Skeletal muscle satellite cell (primary cell): ENCODE results near the gene GSTCD.
"Not testable (repeated sequence)": the region's sequence is repeated elsewhere in the genome, so short reads cannot be mapped to it uniquely, and the experiment has no call there.

Source experiments
- H3K27me3 ChIP-seq: 2 replicates; pipeline ENCODE4 v1.7.0; 2013; ENCODE audit warnings: low read length; ENCODE audit not compliant: control insufficient read depth, insufficient read depth
- H3K36me3 ChIP-seq: 2 replicates; pipeline ENCODE4 v1.7.0; 2013; ENCODE audit warnings: mild to moderate bottlenecking, control low read depth, low read length; ENCODE audit not compliant: insufficient read depth
- H3K4me1 ChIP-seq: 2 replicates; pipeline ENCODE4 v1.7.0; 2013; ENCODE audit warnings: low read length; ENCODE audit not compliant: control insufficient read depth, insufficient read depth
- H3K4me2 ChIP-seq: 2 replicates; pipeline ENCODE4 v1.7.0; 2013; ENCODE audit warnings: mild to moderate bottlenecking, low read length
- H3K4me3 ChIP-seq: 2 replicates; pipeline ENCODE4 v1.7.0; 2013; ENCODE audit warnings: low read length
- H3K9ac ChIP-seq: 2 replicates; pipeline ENCODE4 v1.7.0; 2013; ENCODE audit warnings: mild to moderate bottlenecking, low read depth, low read length, moderate library complexity
- H3K9me3 ChIP-seq: replicated peaks from 2 replicates; pipeline ENCODE4 v1.7.0; 2013; ENCODE audit warnings: mild to moderate bottlenecking, control low read depth, low read length

GSTCD gene

DNA sequence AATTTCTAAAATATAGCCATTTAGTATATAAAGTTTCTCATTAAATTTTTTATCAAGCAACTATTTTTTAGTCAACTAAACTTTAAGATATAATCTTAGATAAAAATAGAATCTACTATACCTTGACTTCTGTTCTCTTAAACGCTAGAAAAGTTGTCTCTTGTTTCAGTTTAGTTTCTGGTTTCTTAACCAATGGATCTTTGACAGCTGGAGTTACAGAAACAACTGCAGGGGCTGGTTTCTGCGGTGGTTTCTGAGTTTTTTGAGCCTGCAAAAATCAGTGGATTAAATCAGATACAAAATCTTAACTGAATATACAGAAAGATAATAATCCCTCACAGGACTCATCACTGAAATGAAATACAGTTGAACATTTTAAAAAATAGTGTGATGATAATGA lies 22.0 kb upstream of the GSTCD start:
- H3K4me2 ChIP-seq = no peak overlapping the region
- H3K9ac ChIP-seq = no peak overlapping the region
- no peaks in the 10 kb centered on the region for H3K4me1 ChIP-seq
- no peaks in the 10 kb centered on the region for H3K27me3 ChIP-seq
- no peaks in the 10 kb centered on the region for H3K9me3 ChIP-seq
- H3K4me3 ChIP-seq = no peak overlapping the region
- peaks cover 53% of the 10 kb centered on the region for H3K36me3 ChIP-seq

DNA sequence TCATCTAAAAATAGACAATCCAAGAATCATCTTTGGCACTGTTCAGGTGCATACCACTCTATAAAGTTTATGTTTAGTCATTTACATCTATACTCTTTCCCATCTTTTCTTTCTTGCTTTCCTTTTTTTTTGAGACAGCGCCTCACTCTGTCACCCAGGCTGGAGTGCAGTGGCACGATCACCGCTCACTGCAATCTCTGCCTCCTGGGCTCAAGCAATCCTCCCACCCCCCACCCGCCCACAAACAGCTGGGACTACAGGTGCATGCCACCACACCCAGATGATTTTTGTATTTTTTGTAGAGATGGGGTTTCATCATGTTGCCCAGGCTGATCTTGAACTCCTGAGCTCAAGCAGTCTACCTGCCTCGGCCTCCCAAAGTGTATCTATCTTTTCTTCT lies 13.8 kb upstream of the GSTCD start:
- H3K9ac ChIP-seq, H3K4me2 ChIP-seq, H3K27me3 ChIP-seq, H3K4me1 ChIP-seq, H3K4me3 ChIP-seq, H3K9me3 ChIP-seq: not testable (repeated sequence)
- H3K36me3 ChIP-seq = peaks cover 41% of the 10 kb centered on the region

DNA sequence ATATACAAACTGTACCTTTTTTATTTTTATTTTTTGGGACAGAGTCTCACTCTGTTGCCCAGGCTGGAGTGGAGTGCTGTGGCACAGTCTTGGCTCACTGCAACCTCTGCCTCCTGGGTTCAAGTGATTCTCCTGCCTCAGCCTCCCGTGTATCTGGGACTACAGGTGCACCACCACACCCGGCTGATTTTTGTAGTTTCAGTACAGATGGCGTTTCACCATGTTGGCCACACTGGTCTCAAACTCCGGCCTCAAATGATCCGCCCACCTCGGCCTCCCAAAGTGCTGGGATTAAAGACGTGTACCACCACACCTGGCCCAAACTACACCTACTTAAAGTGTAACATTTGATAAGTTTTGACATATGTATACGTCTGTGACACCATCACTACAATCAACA lies 12.8 kb upstream of the GSTCD start:
- peaks cover 41% of the 10 kb centered on the region for H3K36me3 ChIP-seq
- H3K4me3 ChIP-seq, H3K9me3 ChIP-seq, H3K9ac ChIP-seq, H3K27me3 ChIP-seq, H3K4me1 ChIP-seq, H3K4me2 ChIP-seq: not testable (repeated sequence)

DNA sequence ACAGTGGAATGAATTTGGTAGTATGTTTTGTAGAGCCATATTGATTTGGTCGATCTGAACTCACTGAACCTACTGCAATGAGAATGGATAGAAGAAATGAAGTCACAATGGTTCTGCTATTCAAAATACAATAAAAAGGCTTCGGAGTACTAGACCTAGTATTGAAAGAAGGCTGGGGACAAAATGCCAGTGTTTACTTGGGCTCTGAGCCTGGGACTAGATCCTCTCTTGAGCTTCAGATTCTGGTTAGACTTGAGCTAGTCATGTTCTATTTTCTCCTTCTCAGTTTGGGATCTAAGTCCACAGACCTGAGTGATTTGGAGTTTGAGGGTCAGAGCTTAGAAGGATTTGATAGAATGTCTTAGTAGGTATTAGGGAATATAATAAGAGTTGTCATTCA lies 10.0 kb upstream of the GSTCD start:
- no peak overlapping the region for H3K4me3 ChIP-seq
- no peak overlapping the region for H3K9ac ChIP-seq
- H3K4me1 ChIP-seq = no peaks in the 10 kb centered on the region
- H3K4me2 ChIP-seq = no peak overlapping the region
- H3K9me3 ChIP-seq = no peaks in the 10 kb centered on the region
- H3K36me3 ChIP-seq = peaks cover 22% of the 10 kb centered on the region
- no peaks in the 10 kb centered on the region for H3K27me3 ChIP-seq

DNA sequence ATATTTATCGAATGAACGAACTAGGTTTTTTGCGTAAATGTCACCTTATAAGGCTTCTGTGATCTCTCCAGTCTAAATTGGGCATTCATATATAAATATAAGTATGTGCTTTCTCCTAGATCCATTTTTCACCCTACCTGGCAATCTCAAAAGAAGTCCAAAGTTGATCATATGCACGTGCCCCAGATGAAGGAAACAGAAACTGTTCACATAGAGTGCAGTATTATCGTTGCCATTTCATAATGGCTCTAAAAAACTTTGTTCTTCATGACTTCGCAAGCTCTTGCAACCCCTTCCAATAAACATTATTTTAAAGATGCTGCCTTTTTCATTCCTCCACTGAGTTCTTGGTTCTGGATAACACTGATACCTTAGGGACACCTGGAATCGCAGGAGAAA lies 803 bp upstream of the GSTCD start:
- peak overlapping the region; percentile 95 for H3K4me3 ChIP-seq
- H3K9me3 ChIP-seq = no peaks in the 10 kb centered on the region
- peak overlapping the region; percentile 95 for H3K9ac ChIP-seq
- peaks cover 14% of the 10 kb centered on the region for H3K4me1 ChIP-seq
- H3K4me2 ChIP-seq = peak overlapping the region; percentile 90
- no peaks in the 10 kb centered on the region for H3K27me3 ChIP-seq
- peaks cover 5% of the 10 kb centered on the region for H3K36me3 ChIP-seq

DNA sequence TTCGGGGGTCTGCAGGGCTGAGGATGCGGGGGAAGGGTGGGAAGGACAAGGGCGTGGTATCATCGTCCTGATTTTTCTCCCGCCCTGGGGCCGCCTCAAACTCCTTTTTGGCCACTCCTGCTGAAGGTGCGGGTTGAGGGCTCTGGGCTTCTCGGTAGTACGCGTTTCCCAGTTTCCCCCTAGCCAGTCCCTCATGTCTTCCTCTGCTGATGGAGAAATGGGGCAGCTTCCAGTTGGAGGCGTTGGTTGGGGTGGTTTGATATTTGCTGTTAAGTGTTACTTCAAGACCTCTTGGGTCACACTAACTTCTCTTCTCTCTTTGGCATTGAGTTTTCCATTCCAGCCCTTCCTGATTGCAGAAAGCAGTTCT lies 482 bp downstream of the GSTCD start:
- Histone ChIP-seq H3K9me3 (no peaks in the 10 kb centered on the region), H3K4me2 (peak overlapping the region; percentile 87), H3K4me1 (peaks cover 26% of the 10 kb centered on the region), H3K27me3 (no peaks in the 10 kb centered on the region), H3K4me3 (peak overlapping the region; percentile 95), H3K9ac (peak overlapping the region; percentile 95), H3K36me3 (no peaks in the 10 kb centered on the region)

DNA sequence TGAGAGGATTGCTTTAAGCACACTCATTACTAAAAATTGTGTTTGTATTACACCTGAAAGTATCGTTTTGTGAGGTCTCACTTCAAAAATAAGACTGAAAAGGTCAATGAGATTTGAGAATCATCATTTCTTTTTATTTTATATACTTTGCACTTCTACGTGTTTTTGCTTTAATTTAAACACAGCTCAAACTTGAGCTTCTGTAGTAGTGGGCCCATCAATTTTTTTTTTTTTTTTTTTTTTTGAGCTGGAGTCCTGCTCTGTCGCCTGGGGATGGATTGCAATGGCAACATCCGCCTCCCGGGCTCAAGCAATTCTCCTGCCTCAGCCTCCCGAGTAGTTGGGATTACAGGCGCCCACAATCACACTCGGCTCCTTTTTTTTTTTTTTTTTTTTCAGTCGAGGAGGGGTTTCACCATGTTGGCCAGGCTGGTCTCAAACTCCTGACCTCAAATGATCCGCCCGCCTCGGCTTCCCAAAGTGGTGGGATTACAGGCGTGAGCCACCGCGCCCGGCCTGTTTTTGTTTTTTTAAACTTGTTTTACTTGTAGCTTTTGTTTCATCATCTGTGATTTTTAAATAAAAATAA lies 1.5 kb downstream of the GSTCD start:
- H3K4me3 ChIP-seq = peak overlapping the region; percentile 95
- H3K4me2 ChIP-seq = peak overlapping the region; percentile 87
- peak overlapping the region; percentile 95 for H3K9ac ChIP-seq
- H3K9me3 ChIP-seq = no peaks in the 10 kb centered on the region
- no peaks in the 10 kb centered on the region for H3K36me3 ChIP-seq
- H3K27me3 ChIP-seq = no peaks in the 10 kb centered on the region
- peaks cover 36% of the 10 kb centered on the region for H3K4me1 ChIP-seq

DNA sequence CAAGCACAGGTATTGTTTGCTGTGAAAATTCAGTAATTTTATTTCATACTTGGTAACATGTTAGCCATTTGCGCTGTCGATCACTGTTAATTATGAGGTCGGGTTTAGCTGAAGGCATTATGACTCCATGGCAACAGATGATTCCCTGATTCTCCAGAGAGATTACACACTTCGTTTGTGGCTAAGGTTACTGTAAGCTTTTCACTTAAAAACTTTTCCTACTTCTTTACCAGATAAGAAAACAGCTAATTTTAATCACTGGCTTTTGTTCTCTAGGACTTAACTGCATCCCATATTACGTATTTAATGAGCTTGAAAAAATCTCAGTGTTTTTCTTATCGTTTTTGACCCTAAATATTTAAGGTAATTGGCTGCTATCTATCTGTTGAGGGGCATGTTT lies 2.1 kb downstream of the GSTCD start:
- H3K9ac ChIP-seq = peak overlapping the region; percentile 2
- no peaks in the 10 kb centered on the region for H3K36me3 ChIP-seq
- H3K27me3 ChIP-seq = no peaks in the 10 kb centered on the region
- no peaks in the 10 kb centered on the region for H3K9me3 ChIP-seq
- peak overlapping the region; percentile 87 for H3K4me2 ChIP-seq
- peak overlapping the region; percentile 30 for H3K4me3 ChIP-seq
- H3K4me1 ChIP-seq = peaks cover 36% of the 10 kb centered on the region

DNA sequence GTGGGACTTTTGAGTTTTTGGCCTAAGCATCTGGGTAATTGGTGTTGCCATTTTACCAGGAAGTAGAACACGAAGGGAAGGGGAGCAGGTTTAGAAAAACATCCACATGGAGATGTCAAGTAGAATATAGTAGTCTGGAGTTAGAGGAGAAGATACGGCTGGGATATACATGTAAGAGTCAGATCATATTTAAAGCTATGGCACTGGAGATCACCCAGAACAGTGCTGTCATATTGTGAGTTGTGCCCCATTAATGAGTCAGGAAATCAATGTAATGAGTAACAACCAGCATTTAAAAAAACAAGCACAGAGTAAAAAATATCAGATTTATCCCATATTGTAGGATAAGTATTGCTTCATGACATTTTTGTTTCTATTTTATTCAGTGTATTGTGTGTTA lies 4.2 kb downstream of the GSTCD start:
- no peaks in the 10 kb centered on the region for H3K27me3 ChIP-seq
- peaks cover 29% of the 10 kb centered on the region for H3K4me1 ChIP-seq
- H3K4me2 ChIP-seq = peak overlapping the region; percentile 41
- no peaks in the 10 kb centered on the region for H3K36me3 ChIP-seq
- H3K9me3 ChIP-seq = no peaks in the 10 kb centered on the region
- H3K9ac ChIP-seq = no peak overlapping the region
- H3K4me3 ChIP-seq = no peak overlapping the region

DNA sequence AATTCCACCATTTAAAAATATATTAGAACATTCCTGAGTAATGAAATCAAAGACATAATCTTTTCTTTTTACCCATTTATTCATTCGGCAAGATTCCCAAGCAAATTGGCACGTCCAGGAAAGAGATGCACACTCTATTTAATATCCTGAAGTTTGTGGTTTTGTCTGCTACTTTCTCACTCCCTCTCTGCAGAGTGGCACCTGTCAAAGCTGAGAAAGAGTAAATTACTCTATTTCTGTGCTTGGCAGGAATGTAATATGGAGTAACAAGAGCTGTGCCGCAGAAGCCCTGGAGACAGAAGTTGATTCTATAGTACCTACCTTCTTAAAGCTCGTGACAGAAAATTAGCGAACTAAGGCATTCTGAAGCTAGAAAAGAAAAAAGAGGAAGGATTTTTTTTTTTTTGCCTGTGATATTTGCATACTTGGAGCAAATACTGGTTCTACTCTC lies 5.5 kb downstream of the GSTCD start:
- peaks cover 29% of the 10 kb centered on the region for H3K4me1 ChIP-seq
- H3K27me3 ChIP-seq = no peaks in the 10 kb centered on the region
- no peaks in the 10 kb centered on the region for H3K36me3 ChIP-seq
- peak overlapping the region; percentile 55 for H3K9ac ChIP-seq
- peak overlapping the region; percentile 57 for H3K4me3 ChIP-seq
- no peaks in the 10 kb centered on the region for H3K9me3 ChIP-seq
- H3K4me2 ChIP-seq = peak overlapping the region; percentile 79

DNA sequence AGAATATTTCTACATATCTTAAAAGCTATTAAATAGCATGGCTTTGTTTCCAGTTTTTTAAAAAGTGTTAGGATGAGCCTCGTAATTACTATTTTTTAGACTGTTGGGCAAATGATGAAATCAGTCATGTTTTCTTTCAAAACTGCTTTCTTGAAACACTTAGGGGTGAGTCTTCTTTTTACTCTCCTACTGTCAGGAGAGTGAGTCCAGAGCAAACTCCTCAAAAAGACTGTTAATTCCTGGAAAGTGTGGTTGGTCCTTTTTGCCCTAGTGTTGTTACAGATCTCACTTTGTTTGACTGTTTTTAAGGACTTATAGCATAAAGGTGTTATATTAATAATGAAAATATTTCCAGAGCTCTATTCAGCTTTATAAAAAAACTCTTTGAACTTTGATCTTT lies 6.3 kb downstream of the GSTCD start:
- H3K4me3 ChIP-seq = no peak overlapping the region
- peak overlapping the region; percentile 6 for H3K9ac ChIP-seq
- H3K9me3 ChIP-seq = no peaks in the 10 kb centered on the region
- H3K4me1 ChIP-seq = peaks cover 29% of the 10 kb centered on the region
- H3K27me3 ChIP-seq = no peaks in the 10 kb centered on the region
- H3K4me2 ChIP-seq = no peak overlapping the region
- no peaks in the 10 kb centered on the region for H3K36me3 ChIP-seq

DNA sequence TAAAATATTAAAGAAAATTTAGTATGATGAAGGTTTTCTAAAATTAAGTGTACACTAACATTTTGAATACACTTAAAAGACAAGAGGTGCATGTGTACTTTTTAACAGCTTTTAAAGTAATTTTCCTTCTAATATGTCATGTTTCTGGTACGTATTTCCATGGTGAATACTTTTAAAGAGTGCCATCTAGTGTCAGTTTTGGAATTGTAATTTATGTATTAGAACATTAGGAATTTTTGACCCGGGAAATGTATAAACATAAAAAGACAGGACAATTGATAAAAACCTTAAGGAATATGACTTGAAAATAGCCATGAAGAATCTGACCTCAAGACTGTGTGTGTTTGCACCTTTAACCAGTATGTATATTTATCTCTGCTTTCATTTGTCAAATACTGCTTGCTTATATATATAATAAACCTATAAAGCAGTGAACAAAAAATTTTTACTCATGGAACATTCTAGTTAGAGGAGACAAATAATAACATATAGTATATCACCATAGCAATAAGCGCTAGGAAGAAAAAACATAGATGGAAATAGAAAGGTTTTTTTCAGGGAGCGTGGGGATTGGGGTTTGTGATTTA lies 7.2 kb downstream of the GSTCD start:
- no peak overlapping the region for H3K4me3 ChIP-seq
- H3K9ac ChIP-seq = no peak overlapping the region
- no peak overlapping the region for H3K4me2 ChIP-seq
- H3K9me3 ChIP-seq = no peaks in the 10 kb centered on the region
- no peaks in the 10 kb centered on the region for H3K36me3 ChIP-seq
- peaks cover 29% of the 10 kb centered on the region for H3K4me1 ChIP-seq
- H3K27me3 ChIP-seq = no peaks in the 10 kb centered on the region
